ENCODE results near the gene RAVER1. TPM values are rescaled to one million over a fixed set of nuclear protein-coding genes. Genes with fewer than 3 reads are reported as not detected.

The RAVER1 gene, protein sequence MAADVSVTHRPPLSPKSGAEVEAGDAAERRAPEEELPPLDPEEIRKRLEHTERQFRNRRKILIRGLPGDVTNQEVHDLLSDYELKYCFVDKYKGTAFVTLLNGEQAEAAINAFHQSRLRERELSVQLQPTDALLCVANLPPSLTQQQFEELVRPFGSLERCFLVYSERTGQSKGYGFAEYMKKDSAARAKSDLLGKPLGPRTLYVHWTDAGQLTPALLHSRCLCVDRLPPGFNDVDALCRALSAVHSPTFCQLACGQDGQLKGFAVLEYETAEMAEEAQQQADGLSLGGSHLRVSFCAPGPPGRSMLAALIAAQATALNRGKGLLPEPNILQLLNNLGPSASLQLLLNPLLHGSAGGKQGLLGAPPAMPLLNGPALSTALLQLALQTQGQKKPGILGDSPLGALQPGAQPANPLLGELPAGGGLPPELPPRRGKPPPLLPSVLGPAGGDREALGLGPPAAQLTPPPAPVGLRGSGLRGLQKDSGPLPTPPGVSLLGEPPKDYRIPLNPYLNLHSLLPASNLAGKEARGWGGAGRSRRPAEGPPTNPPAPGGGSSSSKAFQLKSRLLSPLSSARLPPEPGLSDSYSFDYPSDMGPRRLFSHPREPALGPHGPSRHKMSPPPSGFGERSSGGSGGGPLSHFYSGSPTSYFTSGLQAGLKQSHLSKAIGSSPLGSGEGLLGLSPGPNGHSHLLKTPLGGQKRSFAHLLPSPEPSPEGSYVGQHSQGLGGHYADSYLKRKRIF
- total RNA-seq, result 18.9 TPM

DNA sequence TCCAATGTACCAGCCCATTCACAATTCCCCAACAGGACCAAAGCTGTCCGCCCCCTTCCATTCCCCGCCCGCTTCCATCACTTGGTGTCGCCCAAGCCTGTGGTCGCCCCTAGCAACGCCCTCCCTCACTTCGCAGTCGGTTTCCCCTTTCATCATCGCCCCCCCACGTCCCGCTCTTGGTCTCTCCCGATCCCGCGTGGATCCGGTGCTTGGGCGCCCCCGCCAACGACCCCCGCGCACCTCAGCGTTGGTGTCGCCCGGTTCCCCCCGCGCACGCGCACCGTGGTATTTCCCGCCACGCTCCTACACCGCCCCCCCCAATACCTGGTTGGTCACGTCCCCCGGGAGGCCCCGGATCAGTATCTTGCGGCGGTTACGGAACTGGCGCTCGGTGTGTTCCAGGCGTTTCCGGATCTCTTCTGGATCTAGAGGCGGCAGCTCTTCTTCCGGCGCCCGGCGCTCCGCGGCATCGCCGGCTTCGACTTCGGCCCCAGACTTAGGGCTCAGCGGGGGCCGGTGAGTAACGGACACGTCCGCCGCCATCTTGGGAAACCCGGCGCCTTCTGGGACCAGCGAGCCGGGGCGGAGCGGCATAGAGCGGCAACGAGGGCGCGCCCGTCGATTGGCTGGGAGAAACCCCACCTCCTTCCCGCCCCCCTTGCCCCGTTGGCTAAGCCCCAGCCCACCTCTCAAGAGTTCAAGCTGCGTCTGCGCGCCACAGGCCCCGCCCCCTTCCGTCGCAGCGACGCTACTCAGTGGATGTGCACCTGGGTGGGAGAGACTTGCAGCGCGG is at the start of gene RAVER1:
Gene RAVER1 (minus strand): TSS at position 565 of the 793 bp plus-strand sequence. CDS start 22 bp downstream, at position 543.

GRCh38 chr19:10380313-10381102 is 47.2 kb upstream of the RAVER1 start, which contains the start of gene TYK2:
TYK2 (minus strand) TSS chr19:10380572; CDS start chr19:10378406, 2,166 bp downstream.

GRCh38 chr19:10339380-10339960 is 6.1 kb upstream of the RAVER1 start, which contains the start of gene ICAM3:
ICAM3 (minus strand) TSS chr19:10339624; CDS start chr19:10339614, 10 bp downstream.

DNA sequence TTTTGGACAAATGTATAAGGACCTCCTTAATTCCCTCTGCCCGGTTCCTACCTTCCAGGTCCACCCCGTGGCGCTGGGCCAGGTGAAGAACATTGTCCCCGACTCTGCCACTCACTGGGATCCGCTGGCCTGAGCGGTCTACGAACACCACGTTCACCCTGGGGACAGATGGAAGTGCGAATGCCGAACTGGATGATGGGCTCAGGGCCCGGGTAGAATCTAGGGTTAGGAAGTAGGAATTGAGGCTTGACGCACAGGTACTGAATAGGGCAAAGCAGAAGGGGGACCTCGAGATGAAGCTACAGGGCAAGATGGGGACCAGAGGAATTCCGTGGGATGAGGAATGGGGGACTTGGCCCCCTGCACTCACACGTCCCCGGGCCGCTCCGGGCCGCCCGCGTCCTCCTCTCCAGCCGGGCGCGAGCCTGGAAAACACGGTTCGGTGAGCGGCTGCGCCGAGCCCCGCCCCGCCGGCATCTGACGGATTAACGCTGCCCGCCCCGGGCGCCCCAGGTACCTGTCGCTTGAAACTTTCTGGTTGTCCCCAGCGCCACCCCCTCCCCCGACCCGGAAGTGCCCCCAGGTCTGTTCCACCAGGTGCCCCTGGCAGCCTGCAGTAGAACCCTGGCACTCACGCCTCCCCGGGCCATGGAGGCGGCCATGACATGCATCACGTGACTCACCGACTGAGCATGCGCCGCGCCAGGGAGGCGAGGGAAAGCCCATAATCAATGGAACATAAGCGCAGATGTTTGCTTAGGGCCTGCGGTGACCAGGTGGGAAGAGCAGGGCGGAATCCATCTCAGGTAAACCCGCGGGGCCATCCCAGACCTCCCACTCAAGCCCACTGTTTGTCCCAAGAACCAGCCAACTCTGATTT is 17.8 kb downstream of the RAVER1 start, which contains the start of gene FDX2:
Gene FDX2 (minus strand): TSS at position 681 of the 880 bp plus-strand sequence. CDS start 19 bp downstream, at position 662.

GRCh38 chr19:10309423-10309822 is 23.9 kb downstream of the RAVER1 start, which contains the start of gene ZGLP1:
ZGLP1 (minus strand) TSS chr19:10309815.

GRCh38 chr19:10289836-10290356 is 43.4 kb downstream of the RAVER1 start, which contains the start of gene ICAM5:
ICAM5 (plus strand) TSS chr19:10289952; CDS start chr19:10290044, 92 bp downstream.

GRCh38 chr19:10286803-10287737 is 46.3 kb downstream of the RAVER1 start, which contains the start of gene ICAM4:
ICAM4 (plus strand) TSS chr19:10286955; CDS start chr19:10287013, 58 bp downstream.

GRCh38 chr19:10270616-10271394 is 62.5 kb downstream of the RAVER1 start, which contains the start of gene ICAM1:
ICAM1 (plus strand) TSS chr19:10271120; CDS start chr19:10271160, 40 bp downstream.

Other genes with a start within 250 kb of the RAVER1 start
- gene SHFL, start 247.2 kb downstream of the RAVER1 start, total RNA-seq, result 21.2 TPM
- 0.88 TPM for gene ANGPTL6, start 230.9 kb downstream of the RAVER1 start, total RNA-seq
- 32.8 TPM for gene PPAN, start 227.2 kb downstream of the RAVER1 start, total RNA-seq
- gene P2RY11, start 221.8 kb downstream of the RAVER1 start, total RNA-seq, result 7.1 TPM
- gene EIF3G, start 213.6 kb downstream of the RAVER1 start, total RNA-seq, result 149 TPM
- 69.2 TPM for gene DNMT1, start 138.6 kb downstream of the RAVER1 start, total RNA-seq
- 8.9 TPM for gene S1PR2, start 102.2 kb downstream of the RAVER1 start, total RNA-seq
- gene MRPL4, start 81.3 kb downstream of the RAVER1 start, total RNA-seq, result 19.0 TPM
- gene ICAM1, start 62.4 kb downstream of the RAVER1 start, total RNA-seq, result 15.1 TPM
- 0.38 TPM for gene ICAM4, start 46.6 kb downstream of the RAVER1 start, total RNA-seq
- gene ICAM5, start 43.6 kb downstream of the RAVER1 start, total RNA-seq, result 3.4 TPM
- gene ZGLP1, start 23.7 kb downstream of the RAVER1 start, total RNA-seq, result 4.4 TPM
- gene FDX2, start 17.5 kb downstream of the RAVER1 start, total RNA-seq, result 18.5 TPM
- gene ICAM3, start 6.1 kb upstream of the RAVER1 start, total RNA-seq, result 1.6 TPM
- 84.4 TPM for gene TYK2, start 47.0 kb upstream of the RAVER1 start, total RNA-seq
- gene CDC37, start 70.0 kb upstream of the RAVER1 start, total RNA-seq, result 109 TPM
- 7.6 TPM for gene PDE4A, start 87.0 kb upstream of the RAVER1 start, total RNA-seq
- 56.5 TPM for gene KEAP1, start 169.8 kb upstream of the RAVER1 start, total RNA-seq
- gene S1PR5, start 183.9 kb upstream of the RAVER1 start, total RNA-seq, result 1.4 TPM
- gene ATG4D, start 210.4 kb upstream of the RAVER1 start, total RNA-seq, result 19.4 TPM
- 17.2 TPM for gene KRI1, start 232.5 kb upstream of the RAVER1 start, total RNA-seq
- gene CDKN2D, start 235.4 kb upstream of the RAVER1 start, total RNA-seq, result 17.7 TPM

Measured in camera-type eye (tissue), 1 donor.